Measurements from ENCODE around the gene SKI.

GRCh38 chr1:2310332-2311183, 82.4 kb downstream of the SKI start:
- TF ChIP-seq, protein P1, sequence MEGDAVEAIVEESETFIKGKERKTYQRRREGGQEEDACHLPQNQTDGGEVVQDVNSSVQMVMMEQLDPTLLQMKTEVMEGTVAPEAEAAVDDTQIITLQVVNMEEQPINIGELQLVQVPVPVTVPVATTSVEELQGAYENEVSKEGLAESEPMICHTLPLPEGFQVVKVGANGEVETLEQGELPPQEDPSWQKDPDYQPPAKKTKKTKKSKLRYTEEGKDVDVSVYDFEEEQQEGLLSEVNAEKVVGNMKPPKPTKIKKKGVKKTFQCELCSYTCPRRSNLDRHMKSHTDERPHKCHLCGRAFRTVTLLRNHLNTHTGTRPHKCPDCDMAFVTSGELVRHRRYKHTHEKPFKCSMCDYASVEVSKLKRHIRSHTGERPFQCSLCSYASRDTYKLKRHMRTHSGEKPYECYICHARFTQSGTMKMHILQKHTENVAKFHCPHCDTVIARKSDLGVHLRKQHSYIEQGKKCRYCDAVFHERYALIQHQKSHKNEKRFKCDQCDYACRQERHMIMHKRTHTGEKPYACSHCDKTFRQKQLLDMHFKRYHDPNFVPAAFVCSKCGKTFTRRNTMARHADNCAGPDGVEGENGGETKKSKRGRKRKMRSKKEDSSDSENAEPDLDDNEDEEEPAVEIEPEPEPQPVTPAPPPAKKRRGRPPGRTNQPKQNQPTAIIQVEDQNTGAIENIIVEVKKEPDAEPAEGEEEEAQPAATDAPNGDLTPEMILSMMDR (IDR thresholded peaks at IDR 0.05; ENCODE audit: borderline replicate concordance, extremely low read depth, low read length, poor library complexity, severe bottlenecking): no peak
- TF ChIP-seq EZH2 (IDR thresholded peaks at IDR 0.05; ENCODE audit: borderline replicate concordance, low read depth, low read length, severe bottlenecking): no peak
